Rectal smooth muscle tissue (tissue), 1 donor: ENCODE data around the gene PLAU.

Source experiments
- H3K27ac ChIP-seq: one replicate; pipeline ENCODE4 v1.7.0; 2013; ENCODE audit warnings: low read depth, low read length, inconsistent platforms
- H3K27me3 ChIP-seq: one replicate; pipeline ENCODE4 v1.7.0; 2013; ENCODE audit warnings: low read length; ENCODE audit not compliant: control insufficient read depth, insufficient read depth
- H3K36me3 ChIP-seq: one replicate; pipeline ENCODE4 v1.7.0; 2013; ENCODE audit warnings: low read length; ENCODE audit not compliant: control insufficient read depth, insufficient read depth
- H3K4me1 ChIP-seq: one replicate; pipeline ENCODE4 v1.7.0; 2013; ENCODE audit warnings: low read length; ENCODE audit not compliant: control insufficient read depth, insufficient read depth
- H3K4me3 ChIP-seq: one replicate; pipeline ENCODE4 v1.7.0; 2013; ENCODE audit warnings: low read length
- H3K9ac ChIP-seq: one replicate; pipeline ENCODE4 v1.7.0; 2013; ENCODE audit warnings: low read length

PLAU gene

GRCh38 chr10:73937333-73938043 is 26.6 kb downstream of the PLAU start:
- no peak overlapping the region for H3K27ac ChIP-seq
- H3K4me3 ChIP-seq: no peak overlapping the region
- H3K27me3 ChIP-seq: no peaks in the 10 kb centered on the region
- peaks cover 6% of the 10 kb centered on the region for H3K4me1 ChIP-seq
- H3K36me3 ChIP-seq: no peaks in the 10 kb centered on the region
- no peak overlapping the region for H3K9ac ChIP-seq

GRCh38 chr10:73940634-73941221 is 29.8 kb downstream of the PLAU start:
- Histone ChIP-seq H3K9ac (no peak overlapping the region), H3K4me3 (peak overlapping the region; percentile 43), H3K27ac (peak overlapping the region; percentile 5), H3K4me1 (peaks cover 6% of the 10 kb centered on the region), H3K27me3 (no peaks in the 10 kb centered on the region), H3K36me3 (no peaks in the 10 kb centered on the region)

GRCh38 chr10:73941300-73941699 is 30.4 kb downstream of the PLAU start:
- H3K4me3 ChIP-seq: no peak overlapping the region
- H3K9ac ChIP-seq: no peak overlapping the region
- peak overlapping the region; percentile 5 for H3K27ac ChIP-seq
- H3K4me1 ChIP-seq: peaks cover 6% of the 10 kb centered on the region
- H3K27me3 ChIP-seq: no peaks in the 10 kb centered on the region
- no peaks in the 10 kb centered on the region for H3K36me3 ChIP-seq

- Histone ChIP-seq H3K4me3 (no peak overlapping the region), H3K27me3 (no peaks in the 10 kb centered on the region), H3K36me3 (no peaks in the 10 kb centered on the region)
Measured at GRCh38 chr10:73944356-73945100, 33.6 kb downstream of the PLAU start.

GRCh38 chr10:73946253-73947145 is 35.6 kb downstream of the PLAU start:
- no peaks in the 10 kb centered on the region for H3K4me1 ChIP-seq

More at GRCh38 chr10:73944356-73945100, 33.6 kb downstream of the PLAU start:
- peaks cover 6% of the 10 kb centered on the region for H3K4me1 ChIP-seq
- H3K9ac ChIP-seq: no peak overlapping the region
- no peak overlapping the region for H3K27ac ChIP-seq

GRCh38 chr10:73948947-73949633 is 38.2 kb downstream of the PLAU start:
- no peaks in the 10 kb centered on the region for H3K4me1 ChIP-seq
- no peak overlapping the region for H3K9ac ChIP-seq
- no peaks in the 10 kb centered on the region for H3K36me3 ChIP-seq
- no peak overlapping the region for H3K27ac ChIP-seq
- no peak overlapping the region for H3K4me3 ChIP-seq
- no peaks in the 10 kb centered on the region for H3K27me3 ChIP-seq

More at GRCh38 chr10:73946253-73947145, 35.6 kb downstream of the PLAU start:
- Histone ChIP-seq H3K4me3 (no peak overlapping the region), H3K27me3 (no peaks in the 10 kb centered on the region), H3K27ac (no peak overlapping the region), H3K9ac (no peak overlapping the region), H3K36me3 (no peaks in the 10 kb centered on the region)

GRCh38 chr10:73950155-73950948 is 39.4 kb downstream of the PLAU start:
- no peak overlapping the region for H3K27ac ChIP-seq
- H3K4me1 ChIP-seq: no peaks in the 10 kb centered on the region
- no peaks in the 10 kb centered on the region for H3K36me3 ChIP-seq
- no peak overlapping the region for H3K9ac ChIP-seq
- no peaks in the 10 kb centered on the region for H3K27me3 ChIP-seq
- H3K4me3 ChIP-seq: no peak overlapping the region

GRCh38 chr10:73953665-73954064 is 42.7 kb downstream of the PLAU start:
- no peak overlapping the region for H3K4me3 ChIP-seq
- H3K4me1 ChIP-seq: peaks cover 9% of the 10 kb centered on the region
- no peaks in the 10 kb centered on the region for H3K27me3 ChIP-seq
- H3K36me3 ChIP-seq: no peaks in the 10 kb centered on the region
- no peak overlapping the region for H3K27ac ChIP-seq
- H3K9ac ChIP-seq: no peak overlapping the region

GRCh38 chr10:73954737-73955136 is 43.8 kb downstream of the PLAU start:
- Histone ChIP-seq H3K4me3 (no peak overlapping the region), H3K27me3 (no peaks in the 10 kb centered on the region), H3K4me1 (peaks cover 9% of the 10 kb centered on the region)

GRCh38 chr10:73955719-73956118 is 44.8 kb downstream of the PLAU start:
- no peak overlapping the region for H3K4me3 ChIP-seq
- no peaks in the 10 kb centered on the region for H3K36me3 ChIP-seq
- no peak overlapping the region for H3K9ac ChIP-seq
- H3K4me1 ChIP-seq: peaks cover 9% of the 10 kb centered on the region
- no peak overlapping the region for H3K27ac ChIP-seq
- no peaks in the 10 kb centered on the region for H3K27me3 ChIP-seq

More at GRCh38 chr10:73954737-73955136, 43.8 kb downstream of the PLAU start:
- no peak overlapping the region for H3K27ac ChIP-seq
- H3K36me3 ChIP-seq: no peaks in the 10 kb centered on the region
- no peak overlapping the region for H3K9ac ChIP-seq
